HG03457 (cell line): ENCODE data around the gene TOR3A.

Experiments
- ATAC-seq: cut with Tn5 transposase; IDR thresholded peaks from one replicate; pipeline ENCODE4 v1.9.1; 2021; ENCODE audit warnings: moderate number of reproducible peaks; ENCODE audit not compliant: unreplicated experiment

TOR3A gene

GRCh38 chr1:179142889-179143299 lies 61.0 kb downstream of the TOR3A start:
- ATAC-seq = no peak

GRCh38 chr1:179143322-179143721 lies 61.5 kb downstream of the TOR3A start:
- no peak for ATAC-seq

GRCh38 chr1:179144626-179145025 lies 62.8 kb downstream of the TOR3A start:
- ATAC-seq = no peak

- no peak for ATAC-seq
These were observed 63.7 kb downstream of the TOR3A start for GRCh38 chr1:179145521-179145920.
